Muscle layer of colon (tissue), 2 donors: ENCODE results near the gene TCP11.

Experiments used
- H3K27ac ChIP-seq: one replicate; pipeline ENCODE4 v1.7.0; 2013; ENCODE audit warnings: low read depth, mild to moderate bottlenecking, low read length, moderate library complexity
- H3K27me3 ChIP-seq, 2 donors: one replicate each; pipeline ENCODE4 v1.7.0; 2013; ENCODE audit warnings: low read length in 2 of 2, mild to moderate bottlenecking in 2 of 2; ENCODE audit not compliant: insufficient read depth in 2 of 2, control insufficient read depth in 1 of 2
- H3K36me3 ChIP-seq: one replicate; pipeline ENCODE4 v1.7.0; 2013; ENCODE audit warnings: mild to moderate bottlenecking, low read length; ENCODE audit not compliant: insufficient read depth
- H3K4me1 ChIP-seq: one replicate; pipeline ENCODE4 v1.7.0; 2013; ENCODE audit warnings: mild to moderate bottlenecking, low read length; ENCODE audit not compliant: insufficient read depth
- H3K4me3 ChIP-seq, 2 donors: one replicate each; pipeline ENCODE4 v1.7.0; 2013; ENCODE audit warnings: low read length in 2 of 2, low read depth in 1 of 2, mild to moderate bottlenecking in 1 of 2, moderate library complexity in 1 of 2
- H3K9ac ChIP-seq: one replicate; pipeline ENCODE4 v1.7.0; 2013; ENCODE audit warnings: low read length
- H3K9me3 ChIP-seq: one replicate; pipeline ENCODE4 v1.7.0; 2013; ENCODE audit warnings: mild to moderate bottlenecking, low read length
- donor health status: abdominal sarcoma.
- donor health status: Adenocarcinoma of cecum.

The TCP11 gene

DNA sequence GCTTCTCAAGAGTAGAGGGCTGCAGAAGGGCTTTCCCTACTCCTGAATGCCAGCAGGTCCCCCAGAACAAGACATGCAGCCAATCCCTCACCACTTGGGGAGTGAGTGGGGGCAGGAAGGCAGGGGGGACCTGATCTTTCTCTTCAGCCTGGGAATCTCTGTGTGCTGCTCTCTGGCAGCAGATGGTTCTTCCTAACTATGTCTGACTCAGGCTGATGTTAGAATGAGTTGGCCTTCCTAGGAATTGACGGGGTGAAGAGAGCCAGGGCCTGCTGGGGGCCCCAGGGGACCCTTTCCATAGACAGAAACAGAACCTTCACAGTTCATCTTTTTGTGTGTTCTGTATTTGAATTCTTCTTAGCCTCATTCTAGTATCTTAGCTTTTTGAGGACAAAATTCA, 29.0 kb upstream of the TCP11 start:
- Histone ChIP-seq H3K9ac (no peak overlapping the region), H3K27me3 (no peaks in the 10 kb centered on the region), H3K27ac (no peak overlapping the region), H3K4me1 (no peaks in the 10 kb centered on the region), H3K4me3 (no peak overlapping the region), H3K9me3 (no peaks in the 10 kb centered on the region), H3K36me3 (no peaks in the 10 kb centered on the region)

GRCh38 chr6:35168461-35168861, 27.3 kb upstream of the TCP11 start:
- Histone ChIP-seq H3K27ac (no peak overlapping the region), H3K4me3 (no peak overlapping the region), H3K27me3 (no peaks in the 10 kb centered on the region), H3K4me1 (no peaks in the 10 kb centered on the region), H3K36me3 (no peaks in the 10 kb centered on the region), H3K9ac (no peak overlapping the region), H3K9me3 (no peaks in the 10 kb centered on the region)

DNA sequence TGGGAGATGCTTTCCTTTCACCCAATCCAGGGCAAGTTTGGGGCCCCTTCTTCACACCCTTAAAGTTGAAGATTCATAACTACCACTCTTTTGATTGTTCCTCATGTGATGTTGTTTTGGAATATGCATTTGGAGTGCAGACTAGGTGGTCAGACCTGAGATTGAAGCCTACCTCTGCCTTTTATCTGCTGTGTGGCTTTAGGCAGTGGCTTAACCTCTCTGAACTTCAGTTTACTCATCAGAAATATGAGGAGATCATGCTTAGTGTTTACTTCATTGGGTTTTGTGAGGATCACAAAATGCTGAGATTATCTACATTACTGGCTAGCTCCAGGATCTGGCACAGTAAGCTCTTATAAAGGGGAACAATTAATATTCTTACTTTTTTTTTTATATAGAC, 26.4 kb upstream of the TCP11 start:
- no peaks in the 10 kb centered on the region for H3K36me3 ChIP-seq
- H3K27ac ChIP-seq = no peak overlapping the region

DNA sequence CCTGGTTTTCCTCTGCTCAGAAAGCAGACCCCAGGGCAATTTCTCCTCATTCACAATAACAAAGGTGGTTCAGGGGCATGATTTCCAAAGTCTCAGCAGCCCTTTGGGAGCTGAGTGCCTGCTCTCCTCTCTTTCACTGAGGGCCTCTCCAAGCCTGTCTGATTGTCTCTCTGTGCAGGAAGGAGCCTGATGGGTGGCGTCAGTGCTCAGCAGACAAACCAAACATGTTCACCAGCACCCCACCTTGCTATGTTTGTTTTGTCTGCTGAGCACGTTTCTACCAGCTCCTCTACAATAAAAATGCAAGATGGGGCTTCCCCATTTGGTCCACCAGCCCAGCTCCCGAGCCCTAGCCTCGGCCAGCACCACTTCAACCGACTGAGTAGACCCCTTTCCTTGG, 25.4 kb upstream of the TCP11 start:
- Histone ChIP-seq H3K36me3 (no peaks in the 10 kb centered on the region), H3K4me1 (no peaks in the 10 kb centered on the region), H3K9ac (no peak overlapping the region), H3K27me3 (no peaks in the 10 kb centered on the region), H3K4me3 (no peak overlapping the region), H3K9me3 (no peaks in the 10 kb centered on the region), H3K27ac (no peak overlapping the region)

More for the DNA sequence above, 26.4 kb upstream of the TCP11 start:
- no peaks in the 10 kb centered on the region for H3K27me3 ChIP-seq
- no peaks in the 10 kb centered on the region for H3K4me1 ChIP-seq
- H3K9me3 ChIP-seq = no peaks in the 10 kb centered on the region
- no peak overlapping the region for H3K4me3 ChIP-seq
- no peak overlapping the region for H3K9ac ChIP-seq

GRCh38 chr6:35166116-35166515, 25.0 kb upstream of the TCP11 start:
- Histone ChIP-seq H3K9me3 (no peaks in the 10 kb centered on the region), H3K9ac (no peak overlapping the region), H3K27me3 (no peaks in the 10 kb centered on the region), H3K4me3 (no peak overlapping the region), H3K36me3 (no peaks in the 10 kb centered on the region), H3K4me1 (no peaks in the 10 kb centered on the region), H3K27ac (no peak overlapping the region)

- no peaks in the 10 kb centered on the region for H3K4me1 ChIP-seq
- no peak overlapping the region for H3K4me3 ChIP-seq
- no peak overlapping the region for H3K27ac ChIP-seq
- no peaks in the 10 kb centered on the region for H3K27me3 ChIP-seq
- H3K9me3 ChIP-seq = no peaks in the 10 kb centered on the region
- no peak overlapping the region for H3K9ac ChIP-seq
- H3K36me3 ChIP-seq = no peaks in the 10 kb centered on the region
These were observed 24.5 kb upstream of the TCP11 start for GRCh38 chr6:35165630-35166071.

DNA sequence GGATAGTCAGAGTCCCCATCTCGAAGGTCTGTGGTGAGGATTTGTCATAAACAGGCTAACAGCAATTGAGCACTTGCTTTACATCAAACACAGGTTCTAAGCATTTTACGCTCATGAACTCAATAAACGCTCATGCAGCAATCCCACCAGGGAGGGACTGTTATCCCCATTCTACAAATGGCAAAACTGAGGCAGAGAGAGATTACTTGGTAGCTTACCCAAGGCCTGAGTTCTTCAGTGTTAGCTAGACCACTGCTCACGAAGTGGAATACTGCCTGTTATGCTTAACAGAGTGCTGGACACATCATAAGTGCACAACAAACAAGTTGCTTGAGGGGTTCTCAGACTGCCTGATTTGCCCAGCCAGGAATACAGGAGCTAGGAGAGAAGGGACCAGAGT, 23.7 kb upstream of the TCP11 start:
- no peaks in the 10 kb centered on the region for H3K27me3 ChIP-seq
- H3K27ac ChIP-seq = no peak overlapping the region
- H3K9ac ChIP-seq = no peak overlapping the region
- no peaks in the 10 kb centered on the region for H3K36me3 ChIP-seq
- no peaks in the 10 kb centered on the region for H3K4me1 ChIP-seq
- no peak overlapping the region for H3K4me3 ChIP-seq
- no peaks in the 10 kb centered on the region for H3K9me3 ChIP-seq

- H3K9me3 ChIP-seq = no peaks in the 10 kb centered on the region
- H3K9ac ChIP-seq = no peak overlapping the region
- no peak overlapping the region for H3K4me3 ChIP-seq
- H3K36me3 ChIP-seq = no peaks in the 10 kb centered on the region
- H3K27ac ChIP-seq = no peak overlapping the region
- H3K27me3 ChIP-seq = no peaks in the 10 kb centered on the region
- H3K4me1 ChIP-seq = no peaks in the 10 kb centered on the region
These were observed 23.1 kb upstream of the TCP11 start for GRCh38 chr6:35164277-35164676.

GRCh38 chr6:35163836-35164235, 22.7 kb upstream of the TCP11 start:
- no peaks in the 10 kb centered on the region for H3K27me3 ChIP-seq
- no peaks in the 10 kb centered on the region for H3K4me1 ChIP-seq

DNA sequence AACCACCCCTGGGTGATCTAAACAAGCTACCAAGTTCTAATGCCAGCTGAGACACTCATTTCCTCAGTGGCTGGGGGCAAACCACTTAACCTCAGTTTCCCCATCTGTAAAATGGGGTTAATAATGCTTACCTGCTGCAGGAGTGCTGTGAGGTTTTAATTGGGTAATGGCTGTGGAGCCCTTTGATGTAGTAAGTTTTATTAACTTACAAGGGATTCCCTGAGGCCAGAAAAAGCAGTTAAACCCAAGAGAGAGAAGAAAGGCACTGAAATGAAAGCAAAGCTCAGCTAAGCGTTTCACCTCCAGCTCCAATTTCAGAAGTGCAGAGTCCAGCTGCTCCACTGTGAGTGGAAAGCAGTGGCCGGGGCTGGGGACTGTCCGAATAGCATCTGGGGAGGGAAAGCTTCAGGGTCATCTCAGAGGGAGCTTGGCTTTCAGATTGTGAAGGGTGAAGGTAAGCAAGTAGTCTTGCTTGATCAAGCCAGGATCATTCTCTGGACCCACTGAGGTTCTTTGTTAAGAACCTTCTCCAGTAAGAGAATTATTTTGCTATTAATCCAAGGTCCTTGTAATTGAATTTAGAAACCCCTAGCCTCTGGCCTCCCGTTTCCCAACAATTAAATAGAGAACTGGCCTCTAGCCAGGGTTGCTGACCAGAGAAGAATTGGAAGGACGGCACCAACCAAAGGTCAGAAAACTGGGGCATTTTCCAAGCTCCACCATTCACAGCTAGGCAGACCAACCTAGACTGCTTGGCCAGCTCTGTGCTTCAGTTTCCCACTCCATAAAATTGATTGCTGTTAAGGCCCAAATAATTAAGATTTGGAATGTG, 20.9 kb upstream of the TCP11 start:
- Histone ChIP-seq H3K9me3 (no peaks in the 10 kb centered on the region), H3K27me3 (no peaks in the 10 kb centered on the region), H3K4me3 (no peak overlapping the region), H3K36me3 (no peaks in the 10 kb centered on the region), H3K27ac (no peak overlapping the region), H3K4me1 (no peaks in the 10 kb centered on the region), H3K9ac (no peak overlapping the region)

More at GRCh38 chr6:35163836-35164235, 22.7 kb upstream of the TCP11 start:
- H3K36me3 ChIP-seq = no peaks in the 10 kb centered on the region
- H3K27ac ChIP-seq = no peak overlapping the region
- H3K9ac ChIP-seq = no peak overlapping the region
- H3K9me3 ChIP-seq = no peaks in the 10 kb centered on the region
- H3K4me3 ChIP-seq = no peak overlapping the region

DNA sequence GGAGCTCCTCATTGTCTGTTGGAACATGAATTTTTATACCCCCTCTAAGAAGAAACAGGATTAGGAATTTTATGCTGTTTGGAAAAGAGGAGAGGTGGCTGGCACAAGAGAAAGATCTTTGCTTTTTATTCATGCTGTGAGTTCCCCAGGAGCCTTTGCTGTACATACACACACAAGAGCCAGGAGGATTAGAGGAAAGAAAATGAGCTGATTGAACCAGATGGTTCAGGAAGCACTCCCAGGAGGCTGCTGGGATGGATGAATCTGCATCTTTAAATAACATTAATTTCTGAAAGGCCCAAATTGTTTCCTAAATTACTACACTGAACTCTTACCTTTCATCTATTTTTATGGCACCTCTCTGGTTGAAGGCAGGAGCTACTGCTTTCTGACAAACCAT, 20.1 kb upstream of the TCP11 start:
- Histone ChIP-seq H3K27me3 (no peaks in the 10 kb centered on the region), H3K36me3 (no peaks in the 10 kb centered on the region), H3K27ac (no peak overlapping the region), H3K4me1 (no peaks in the 10 kb centered on the region), H3K9me3 (no peaks in the 10 kb centered on the region), H3K4me3 (no peak overlapping the region), H3K9ac (no peak overlapping the region)

GRCh38 chr6:35160642-35161041, 19.5 kb upstream of the TCP11 start:
- no peaks in the 10 kb centered on the region for H3K36me3 ChIP-seq
- H3K27ac ChIP-seq = no peak overlapping the region
- H3K9me3 ChIP-seq = no peaks in the 10 kb centered on the region
- H3K27me3 ChIP-seq = no peaks in the 10 kb centered on the region
- no peak overlapping the region for H3K4me3 ChIP-seq
- no peak overlapping the region for H3K9ac ChIP-seq
- H3K4me1 ChIP-seq = no peaks in the 10 kb centered on the region
